Subcutaneous adipose tissue (tissue), 4 donors: ENCODE data around the gene MSI2. TPM values are rescaled to one million over a fixed set of nuclear protein-coding genes. Genes with fewer than 3 reads are reported as not detected.

Experiments
- CTCF ChIP-seq: fragments of 450-650 bp; IDR thresholded peaks from one replicate; pipeline ENCODE4 v1.5.1; 2016; ENCODE audit warnings: low read depth, mild to moderate bottlenecking, control low read depth, antibody characterized with exemption, moderate library complexity
- total RNA-seq, 4 donors: library from RNA; depleted of rRNA; stranded (reverse); fragments of >200 nt; gene quantifications; one replicate each; pipeline ENCODE4 v1.1.0, GENCODE V29; 2016

MSI2 gene
- total RNA-seq, 4 donors from 2014 or later: 9.5 to 12.9 (median 10.9) TPM

GRCh38 chr17:57568340-57568739 is 312.0 kb downstream of the MSI2 start:
- TF ChIP-seq CTCF: no peak

GRCh38 chr17:57569021-57569420 is 312.7 kb downstream of the MSI2 start:
- TF ChIP-seq CTCF: no peak

- TF ChIP-seq CTCF: no peak
Measured at GRCh38 chr17:57569853-57570252, 313.5 kb downstream of the MSI2 start.

- no peak for TF ChIP-seq CTCF
Measured at GRCh38 chr17:57570724-57571344, 314.5 kb downstream of the MSI2 start.

GRCh38 chr17:57572062-57572461 is 315.7 kb downstream of the MSI2 start:
- TF ChIP-seq CTCF: no peak

GRCh38 chr17:57572600-57572999 is 316.3 kb downstream of the MSI2 start:
- TF ChIP-seq CTCF: no peak

- no peak for TF ChIP-seq CTCF
Measured at GRCh38 chr17:57574040-57574513, 317.8 kb downstream of the MSI2 start.
